GM18505 (cell line): ENCODE data around the gene CLGN.
"Not testable (repeated sequence)": the region's sequence is repeated elsewhere in the genome, so short reads cannot be mapped to it uniquely, and the experiment has no call there.

Experiments used
- ATAC-seq: cut with Tn5 transposase; IDR thresholded peaks from one replicate; pipeline ENCODE4 v1.9.1; 2021; ENCODE audit not compliant: unreplicated experiment
- POLR2A ChIP-seq: IDR thresholded peaks from 4 replicates; pipeline ENCODE4 v1.6.1; 2011; ENCODE audit warnings: borderline replicate concordance; ENCODE audit not compliant: insufficient read depth, insufficient read length; ENCODE audit errors: extremely low read depth

CLGN gene

GRCh38 chr4:140427106-140427918 is at the start of gene CLGN:
CLGN (minus strand) TSS chr4:140427648; CDS start chr4:140413078, 14,570 bp downstream.
- ATAC-seq: peak; percentile 92
- TF ChIP-seq POLR2A: no peak

GRCh38 chr4:140472156-140472555 is 44.7 kb upstream of the CLGN start:
- no peak for TF ChIP-seq POLR2A
- no peak for ATAC-seq

GRCh38 chr4:140469791-140470733 is 42.6 kb upstream of the CLGN start:
- ATAC-seq: no peak
- no peak for TF ChIP-seq POLR2A

- ATAC-seq: no peak
- TF ChIP-seq POLR2A: no peak
Measured at GRCh38 chr4:140466146-140466545, 38.7 kb upstream of the CLGN start.

GRCh38 chr4:140463614-140464013 is 36.2 kb upstream of the CLGN start:
- no peak for TF ChIP-seq POLR2A
- ATAC-seq: no peak

GRCh38 chr4:140463182-140463581 is 35.7 kb upstream of the CLGN start:
- TF ChIP-seq POLR2A: no peak
- ATAC-seq: no peak

- ATAC-seq: no peak
- no peak for TF ChIP-seq POLR2A
Measured at GRCh38 chr4:140450352-140450751, 22.9 kb upstream of the CLGN start.

- no peak for ATAC-seq
- no peak for TF ChIP-seq POLR2A
Measured at GRCh38 chr4:140448830-140449229, 21.4 kb upstream of the CLGN start.

- TF ChIP-seq POLR2A: no peak
- ATAC-seq: no peak
Measured at GRCh38 chr4:140448162-140448561, 20.7 kb upstream of the CLGN start.

- not testable (repeated sequence) for ATAC-seq
Measured at GRCh38 chr4:140444347-140444746, 16.9 kb upstream of the CLGN start.

GRCh38 chr4:140439644-140440142 is 12.2 kb upstream of the CLGN start:
- TF ChIP-seq POLR2A: no peak
- ATAC-seq: no peak

GRCh38 chr4:140427919-140428471 is 547 bp upstream of the CLGN start:
- no peak for ATAC-seq
- no peak for TF ChIP-seq POLR2A

- TF ChIP-seq POLR2A: no peak
- ATAC-seq: peak; percentile 13
Measured at GRCh38 chr4:140426610-140427105, 790 bp downstream of the CLGN start.
